Measurements from ENCODE around the gene LEMD2.

LEMD2 gene

GRCh38 chr6:33746036-33746600, 42.8 kb downstream of the LEMD2 start (continued):
- TF ChIP-seq PRDM4 (tag by site-specific recombination; IDR thresholded peaks at IDR 0.05) (no peak), ZNF114 (tag by site-specific recombination; IDR thresholded peaks at IDR 0.05) (no peak), ZNF707 (tag by site-specific recombination; IDR thresholded peaks at IDR 0.05) (no peak), ZBTB8A (tag by site-specific recombination; IDR thresholded peaks at IDR 0.05) (no peak), ZNF19 (tag by site-specific recombination; IDR thresholded peaks at IDR 0.05; ENCODE audit: low read depth) (no peak), ZNF324 (tag by site-specific recombination; IDR thresholded peaks at IDR 0.05) (no peak), ZNF555 (tag by site-specific recombination; conservative IDR thresholded peaks at IDR 0.05) (no peak), ZNF335 (tag by site-specific recombination; conservative IDR thresholded peaks at IDR 0.05) (peak; percentile 82), ZNF404 (tag by site-specific recombination; IDR thresholded peaks at IDR 0.05) (no peak), SP7 (tag by site-specific recombination; IDR thresholded peaks at IDR 0.05) (peak; percentile 58), HOXC10 (CRISPR knock-in tag; IDR thresholded peaks at IDR 0.05) (no peak), BCL6B (tag by site-specific recombination; IDR thresholded peaks at IDR 0.05) (no peak), IKZF3 (tag by site-specific recombination; IDR thresholded peaks at IDR 0.05) (peak; percentile 87), OSR2 (tag by site-specific recombination; IDR thresholded peaks at IDR 0.05) (peak; percentile 24; the same call in 1 of the 2 replicates), ZSCAN30 (tag by site-specific recombination; IDR thresholded peaks at IDR 0.05) (no peak), ZNF211 (tag by site-specific recombination; IDR thresholded peaks at IDR 0.05; ENCODE audit: low read depth) (no peak), HIC1 (tag by site-specific recombination; IDR thresholded peaks at IDR 0.05) (peak; percentile 66; the same call in 1 of the 2 replicates), ZNF132 (tag by site-specific recombination; IDR thresholded peaks at IDR 0.05; ENCODE audit: borderline replicate concordance) (no peak), PRDM1 (tag by site-specific recombination; IDR thresholded peaks at IDR 0.05) (no peak), MEIS1 (CRISPR knock-in tag; IDR thresholded peaks at IDR 0.05; ENCODE audit: borderline replicate concordance) (no peak), SALL2 (tag by site-specific recombination; IDR thresholded peaks at IDR 0.05; ENCODE audit: borderline replicate concordance) (no peak), ZNF148 (tag by site-specific recombination; IDR thresholded peaks at IDR 0.05; ENCODE audit: borderline replicate concordance) (no peak), ZNF830 (tag by site-specific recombination; IDR thresholded peaks at IDR 0.05; ENCODE audit: low read depth) (no peak), ZNF518A (tag by site-specific recombination; conservative IDR thresholded peaks at IDR 0.05; ENCODE audit: low read depth) (no peak), ZBTB1 (tag by site-specific recombination; IDR thresholded peaks at IDR 0.05) (no peak), KLF8 (tag by site-specific recombination; IDR thresholded peaks at IDR 0.05) (0 out of 2 replicates have a peak, but pooled peaks have one; percentile 56), GLIS2 (tag by site-specific recombination; IDR thresholded peaks at IDR 0.05) (peak; percentile 86)

All from HEK293 (cell line).